ENCODE results near the gene PPP1R7.

The PPP1R7 gene

DNA sequence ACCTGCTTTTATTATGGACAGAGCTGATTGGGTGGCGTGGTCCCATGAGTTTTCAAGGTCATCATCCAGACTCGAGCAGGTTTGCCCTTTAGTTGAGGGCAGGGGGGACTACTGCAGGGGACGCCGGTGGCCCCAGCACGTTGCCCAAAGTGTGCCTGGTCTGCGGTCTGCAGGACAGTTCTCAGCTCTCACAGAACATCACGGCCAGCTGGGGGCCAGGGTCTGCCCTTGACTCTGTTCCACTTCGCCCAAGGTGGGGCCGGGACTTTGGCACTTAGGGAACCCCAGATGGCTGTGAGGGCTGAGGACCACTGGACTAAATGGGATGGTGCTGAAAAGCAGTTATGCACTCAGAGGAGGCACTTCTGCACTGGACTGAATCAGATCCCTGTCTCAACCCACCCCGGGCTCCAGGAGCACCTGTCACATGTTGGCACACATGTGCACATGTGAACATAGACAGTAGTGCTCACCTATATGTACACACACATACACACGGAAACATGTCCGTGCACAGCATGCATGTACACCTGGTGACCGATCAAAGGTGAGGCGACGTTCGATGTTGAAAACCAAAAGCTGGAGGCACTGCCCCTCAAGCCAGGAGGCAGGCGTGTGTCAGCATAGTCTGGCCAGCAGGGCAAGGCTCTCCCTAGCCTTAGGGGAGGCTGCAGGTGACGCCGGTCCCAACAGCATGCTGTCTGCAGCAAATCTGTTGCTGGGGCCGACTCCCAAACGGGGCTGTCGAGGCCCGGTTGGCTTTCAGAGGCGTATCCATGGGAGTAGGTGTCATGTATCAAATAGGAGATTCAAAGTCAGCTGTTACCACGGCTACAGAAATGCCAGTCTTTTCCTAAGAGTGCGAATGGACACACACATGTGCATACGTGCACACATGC lies 48.4 kb downstream of the PPP1R7 start:
- no peak for DNase-seq

DNA sequence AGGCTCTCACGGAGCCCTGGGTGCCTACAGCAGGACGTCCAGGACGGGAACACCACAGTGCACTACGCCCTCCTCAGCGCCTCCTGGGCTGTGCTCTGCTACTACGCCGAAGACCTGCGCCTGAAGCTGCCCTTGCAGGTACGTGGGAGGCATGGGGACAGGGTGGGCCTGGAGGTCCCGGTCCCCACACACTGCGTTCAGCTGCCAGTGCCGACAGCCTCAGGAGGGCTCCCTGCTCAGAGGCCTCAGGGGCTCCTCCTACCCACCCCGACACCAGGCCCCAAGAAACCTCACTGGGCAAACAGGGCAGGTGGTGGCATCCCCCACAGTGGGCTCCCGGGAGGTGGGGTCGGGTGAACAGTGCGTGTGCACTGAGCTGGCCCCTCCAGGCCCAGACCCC lies 49.0 kb downstream of the PPP1R7 start:
- DNase-seq, result no peak

DNA sequence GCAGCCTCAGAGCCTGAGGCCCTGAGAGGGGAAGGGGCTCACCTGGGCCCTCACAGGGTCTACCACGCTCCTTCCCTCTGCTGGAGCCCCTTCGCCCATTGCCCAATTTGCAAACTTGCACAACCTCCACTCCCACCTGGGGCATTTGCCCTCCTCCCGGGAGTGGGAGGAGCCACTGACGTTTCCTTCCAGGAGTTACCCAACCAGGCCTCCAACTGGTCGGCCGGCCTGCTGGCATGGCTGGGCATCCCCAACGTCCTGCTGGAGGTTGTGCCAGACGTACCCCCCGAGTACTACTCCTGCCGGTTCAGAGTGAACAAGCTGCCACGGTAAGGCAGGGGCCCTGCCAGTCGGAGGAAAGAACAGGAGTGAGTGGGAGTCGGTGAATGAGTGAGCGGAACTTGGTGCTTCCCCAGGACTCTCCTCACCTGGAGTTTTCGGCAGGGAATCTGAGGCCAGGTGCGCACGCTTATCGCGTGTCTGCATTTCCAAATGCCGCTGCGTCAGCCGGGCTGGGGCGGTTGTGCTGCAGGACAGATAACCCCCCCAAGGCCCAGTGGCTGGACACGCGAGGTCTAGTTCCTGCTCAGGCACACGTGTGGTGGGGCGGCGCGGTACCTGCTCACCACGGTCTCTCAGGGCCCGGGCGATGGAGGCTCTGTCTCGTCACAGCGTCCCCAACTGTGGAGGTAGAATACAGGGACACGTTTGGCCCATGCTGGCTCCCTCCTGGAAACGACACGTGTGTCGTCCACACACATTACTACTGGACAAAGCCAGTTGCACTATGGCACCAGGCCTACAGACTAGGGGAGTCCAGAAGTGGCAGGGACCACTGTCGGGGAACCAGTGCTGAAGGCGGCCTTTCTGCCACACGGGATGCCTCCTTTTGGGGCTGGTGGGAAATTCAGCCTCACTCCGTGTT lies 49.9 kb downstream of the PPP1R7 start:
- no peak for DNase-seq

DNA sequence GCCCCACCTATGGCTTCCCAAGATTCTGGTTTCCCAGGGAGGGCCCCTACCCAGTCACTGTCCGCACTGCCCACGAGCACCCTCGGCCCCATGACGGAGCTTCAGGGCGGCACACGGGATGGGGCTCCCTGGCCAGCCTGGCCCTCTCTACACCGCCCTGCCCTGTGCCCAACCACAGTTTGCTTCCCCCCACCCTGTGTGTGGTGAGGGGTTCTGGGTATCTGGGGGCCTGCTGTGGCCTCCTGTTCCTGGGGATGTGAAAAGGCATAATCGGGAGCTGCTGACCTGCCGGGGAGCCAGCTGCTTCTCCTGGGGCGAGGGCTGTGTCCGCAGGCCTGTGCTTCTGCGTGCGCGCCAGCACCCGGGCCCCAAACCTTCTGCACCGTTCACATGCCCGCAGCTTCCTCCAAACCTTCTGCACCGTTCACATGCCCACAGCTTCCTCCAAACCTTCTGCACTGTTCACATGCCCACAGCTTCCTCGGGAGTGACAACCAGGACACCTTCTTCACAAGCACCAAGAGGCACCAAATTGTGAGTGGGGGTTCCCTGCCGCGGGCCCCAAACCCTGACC lies 50.6 kb downstream of the PPP1R7 start:
- no peak for DNase-seq

GRCh38 chr2:241201445-241202267 lies 51.4 kb downstream of the PPP1R7 start:
- DNase-seq, result no peak

DNA sequence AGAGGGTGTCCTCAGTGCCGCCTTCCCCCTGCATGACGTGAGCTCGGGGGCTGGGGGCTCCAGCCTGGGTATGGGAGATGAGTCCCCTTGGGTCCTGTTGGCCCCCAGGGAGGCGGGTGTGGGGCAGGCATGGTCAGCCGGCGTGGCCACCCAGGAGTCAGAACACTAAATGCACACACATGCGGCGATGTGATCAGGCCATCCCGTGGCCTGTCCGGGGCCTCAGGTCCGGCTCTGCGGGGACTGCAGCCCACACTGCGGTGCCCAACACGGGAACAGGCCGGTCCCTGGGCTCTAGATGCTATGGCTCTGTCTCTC lies 52.0 kb downstream of the PPP1R7 start:
- DNase-seq, result no peak

DNA sequence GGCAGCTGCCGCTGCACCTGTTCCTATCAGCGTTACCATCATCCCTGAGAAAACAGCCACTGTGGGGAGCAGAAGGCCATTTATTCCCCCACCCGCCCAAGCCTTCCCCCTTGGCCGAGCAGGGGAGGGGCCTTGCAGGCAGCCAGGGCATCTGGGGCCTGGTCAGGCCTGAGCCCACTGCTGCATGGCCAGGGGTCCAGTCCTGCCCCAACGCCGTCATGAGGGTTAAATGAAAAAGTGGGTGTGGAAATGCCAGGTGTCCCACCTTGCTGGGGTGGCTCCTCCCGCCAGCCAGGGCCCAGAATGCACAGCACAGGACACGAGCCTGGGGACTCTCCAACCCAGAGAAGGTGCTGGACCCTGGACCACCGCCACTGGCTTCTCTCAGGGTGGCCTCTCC lies 52.4 kb downstream of the PPP1R7 start:
- DNase-seq, result no peak

GRCh38 chr2:241203218-241204009 lies 53.1 kb downstream of the PPP1R7 start:
- no peak for DNase-seq

DNA sequence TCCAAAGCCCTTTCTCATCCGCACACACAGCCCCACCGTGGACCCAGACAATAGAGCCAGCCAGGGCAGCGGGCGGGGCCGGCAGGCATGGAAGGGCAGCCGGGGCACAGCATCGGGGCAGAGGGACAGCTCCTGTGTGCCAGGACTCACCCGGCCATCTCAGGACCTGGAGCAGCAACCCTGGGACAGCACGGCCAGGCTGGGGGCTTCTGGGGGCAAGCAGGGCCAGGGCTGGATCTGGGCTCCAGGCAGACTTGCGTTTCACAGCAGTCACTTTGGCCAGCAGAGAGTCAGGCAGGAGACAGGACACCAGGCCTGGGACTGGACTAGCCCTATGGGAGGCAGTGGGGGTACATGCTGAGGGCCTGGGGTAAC lies 53.7 kb downstream of the PPP1R7 start:
- DNase-seq, result no peak

DNA sequence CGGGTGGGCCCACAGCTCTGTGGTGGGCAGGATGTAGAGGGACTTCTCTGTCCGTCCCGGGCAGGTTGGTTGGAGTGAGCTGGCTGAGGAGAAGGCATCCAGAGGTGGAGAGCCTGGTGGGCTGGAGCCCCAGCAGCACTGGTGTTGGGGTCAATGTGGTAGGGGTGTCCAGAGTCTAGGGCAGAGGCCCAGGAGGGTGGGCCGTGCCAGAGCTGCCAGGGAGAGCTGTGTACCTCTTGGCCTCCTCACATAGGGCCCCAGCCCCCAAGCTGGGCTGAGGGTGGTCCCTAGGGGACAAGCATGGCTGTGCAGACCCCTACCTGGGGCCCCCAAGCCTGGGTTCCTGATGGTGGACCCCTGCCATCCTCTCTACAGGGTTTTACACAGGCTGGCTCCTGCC lies 54.2 kb downstream of the PPP1R7 start:
- no peak for DNase-seq

- no peak for DNase-seq
Observed at GRCh38 chr2:241205086-241205485, 54.8 kb downstream of the PPP1R7 start.

- DNase-seq, result no peak
Observed at GRCh38 chr2:241207151-241207550, 56.9 kb downstream of the PPP1R7 start.

- no peak for DNase-seq
Observed at GRCh38 chr2:241207641-241208040, 57.4 kb downstream of the PPP1R7 start.

- DNase-seq, result no peak
Observed at GRCh38 chr2:241208058-241208457, 57.8 kb downstream of the PPP1R7 start.

DNA sequence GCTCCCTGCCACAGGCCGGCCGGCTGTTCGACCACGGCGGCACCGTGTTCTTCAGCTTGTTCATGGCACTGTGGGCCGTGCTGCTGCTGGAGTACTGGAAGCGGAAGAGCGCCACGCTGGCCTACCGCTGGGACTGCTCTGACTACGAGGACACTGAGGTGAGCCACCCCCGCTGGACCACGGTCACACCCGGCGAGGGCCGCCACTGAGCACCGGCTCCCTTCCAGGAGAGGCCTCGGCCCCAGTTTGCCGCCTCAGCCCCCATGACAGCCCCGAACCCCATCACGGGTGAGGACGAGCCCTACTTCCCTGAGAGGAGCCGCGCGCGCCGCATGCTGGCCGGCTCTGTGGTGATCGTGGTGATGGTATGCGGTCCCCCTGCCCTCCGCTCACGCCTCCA lies 59.0 kb downstream of the PPP1R7 start:
- DNase-seq, result no peak

DNA sequence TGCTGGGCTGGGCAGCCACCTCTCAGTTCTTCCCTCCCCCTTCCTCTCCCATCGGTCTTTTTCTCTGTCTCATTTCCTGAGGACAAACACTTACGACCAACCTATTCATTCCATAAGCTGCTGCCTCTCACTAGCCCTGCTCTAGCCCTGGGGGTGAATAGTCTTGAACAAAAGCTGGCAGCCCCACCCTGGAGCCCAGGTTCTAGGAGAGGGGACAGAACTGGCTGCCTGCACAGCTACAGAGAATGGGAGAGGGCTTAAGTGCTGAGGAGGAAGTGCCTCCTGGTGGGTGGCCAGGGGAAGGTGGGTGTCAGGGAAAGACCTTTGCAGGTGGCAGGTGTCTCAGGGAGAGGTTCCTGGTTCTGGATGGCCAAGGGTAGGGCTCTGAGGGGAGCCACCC lies 61.0 kb downstream of the PPP1R7 start:
- no peak for DNase-seq

DNA sequence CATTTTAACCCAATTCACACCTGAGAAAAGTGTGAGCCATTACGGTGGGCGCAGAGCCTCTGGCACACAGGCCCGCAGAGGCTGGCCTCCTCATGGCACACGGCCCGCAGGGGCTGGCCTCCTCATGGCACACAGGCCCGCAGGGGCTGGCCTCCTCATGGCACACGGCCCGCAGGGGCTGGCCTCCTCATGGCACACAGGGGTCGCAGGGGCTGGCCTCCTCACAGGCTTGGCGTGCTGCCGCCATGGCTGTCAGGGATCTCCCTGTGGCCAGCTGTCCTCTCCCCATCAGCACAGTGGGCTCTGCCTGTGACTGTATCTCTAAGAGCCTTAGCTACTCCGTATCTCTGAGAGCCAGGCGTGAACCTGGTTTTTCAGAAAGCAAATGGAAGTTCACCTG lies 62.8 kb downstream of the PPP1R7 start:
- DNase-seq, result no peak

DNA sequence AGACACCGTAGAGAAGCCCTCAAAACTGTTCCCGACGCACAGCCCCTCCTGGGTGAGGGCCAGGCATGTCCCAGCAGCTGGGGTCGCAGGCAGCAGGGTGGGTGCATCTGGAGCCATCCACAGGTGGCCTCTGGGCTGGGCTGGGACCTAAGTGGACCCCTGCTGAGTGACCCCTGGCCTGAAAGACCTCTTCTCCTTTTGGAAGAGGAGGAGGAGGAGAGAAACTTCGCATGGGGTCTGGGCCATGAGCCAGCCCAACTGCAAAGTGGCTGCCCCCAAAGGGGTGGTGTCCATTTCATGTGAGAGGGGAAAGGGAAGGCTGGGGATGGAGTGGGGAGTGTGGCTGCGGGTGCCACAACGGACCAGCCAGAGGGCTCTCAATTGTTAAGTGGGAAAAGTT lies 63.3 kb downstream of the PPP1R7 start:
- DNase-seq, result no peak

- no peak for DNase-seq
Observed at GRCh38 chr2:241214209-241214608, 63.9 kb downstream of the PPP1R7 start.

- DNase-seq, result no peak
Observed at GRCh38 chr2:241214766-241215165, 64.5 kb downstream of the PPP1R7 start.

DNA sequence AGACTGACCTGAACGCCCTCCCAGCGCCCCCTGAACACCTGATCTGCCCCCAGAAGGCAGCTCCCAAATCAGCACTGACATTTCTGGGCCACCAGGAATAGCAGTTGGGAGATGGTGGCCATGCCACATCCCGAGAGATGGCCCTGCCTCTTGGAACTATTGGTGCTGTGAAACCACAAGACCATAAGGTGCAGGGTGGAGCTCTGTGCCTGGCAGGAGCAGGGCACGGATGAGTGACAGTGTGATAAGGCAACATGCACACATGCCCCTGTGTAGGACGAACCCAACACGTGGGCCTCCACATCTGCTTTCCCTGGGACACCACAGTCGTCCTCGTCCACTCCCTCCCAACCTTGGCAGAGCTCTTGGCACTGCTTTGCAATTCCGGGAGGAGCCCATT lies 65.2 kb downstream of the PPP1R7 start:
- DNase-seq, result no peak

DNA sequence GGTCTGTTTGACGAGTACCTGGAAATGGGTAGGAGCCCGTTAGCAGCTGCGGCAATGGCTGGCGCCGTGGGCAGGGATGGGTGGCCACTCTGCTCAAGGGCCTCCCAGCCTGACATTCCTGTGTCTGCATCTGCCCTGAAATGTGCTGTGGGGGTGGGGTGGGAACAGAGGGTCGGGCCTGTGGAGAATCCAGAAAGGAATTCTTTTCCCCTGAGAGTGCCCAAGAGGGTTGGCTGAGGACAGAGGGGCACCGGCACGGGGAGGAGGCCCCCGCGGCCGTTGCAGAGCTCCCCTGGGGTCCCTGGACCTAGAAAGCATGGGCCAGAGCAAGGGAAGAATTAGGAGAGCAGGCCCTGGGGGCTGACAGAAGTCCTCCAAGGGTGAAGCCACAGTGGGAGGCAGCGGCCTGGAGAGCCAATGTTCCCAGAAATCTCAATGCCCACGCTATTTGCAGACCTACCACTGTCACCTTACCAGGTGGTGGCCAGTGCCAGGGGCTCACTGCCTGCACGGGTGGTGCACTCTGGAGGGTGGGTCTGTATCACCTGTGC lies 66.0 kb downstream of the PPP1R7 start:
- DNase-seq, result no peak
